Activated CD4-positive, alpha-beta T cell treated with anti-CD3 and anti-CD28 coated beads for 36 hours (primary cell): Measurements from ENCODE around the gene ADAMTS16. TPM values are rescaled to one million over a fixed set of nuclear protein-coding genes. Genes with fewer than 3 reads are reported as not detected.

Source experiments
- ATAC-seq: fragments of 200-7000 bp; cut with Tn5 transposase; one replicate; pipeline ENCODE4 v1.10.0; 2021; ENCODE audit warnings: mild to moderate bottlenecking, moderate library complexity
- CTCF ChIA-PET: fragments of 350-600 bp; sonication (Branson Sonifier 250); formaldehyde crosslinking; loops from one replicate; lab custom pipeline; 2021; ENCODE audit warnings: antibody characterized with exemption; lab: Charles Lee
- POLR2A ChIA-PET: fragments of 350-600 bp; sonication (Branson Sonifier 250); formaldehyde crosslinking; loops from one replicate; lab custom pipeline; 2021; ENCODE audit warnings: antibody characterized with exemption, inconsistent platforms; lab: Charles Lee
- DNase-seq: peaks from one replicate; pipeline ENCODE4 v3.0.0-alpha.2; 2020
- H3K27ac Mint-ChIP-seq: one replicate; pipeline ENCODE4 v1.8.0; 2021; ENCODE audit warnings: mixed read lengths
- H3K27me3 Mint-ChIP-seq: one replicate; pipeline ENCODE4 v1.8.0; 2021; ENCODE audit warnings: mixed read lengths
- H3K36me3 Mint-ChIP-seq: one replicate; pipeline ENCODE4 v1.8.0; 2021; ENCODE audit warnings: low read depth, mixed read lengths
- H3K4me1 Mint-ChIP-seq: one replicate; pipeline ENCODE4 v1.8.0; 2021; ENCODE audit warnings: mixed read lengths
- H3K4me3 Mint-ChIP-seq: one replicate; pipeline ENCODE4 v1.8.0; 2021; ENCODE audit warnings: mild to moderate bottlenecking, moderate library complexity, mixed read lengths
- H3K9me3 Mint-ChIP-seq: one replicate; pipeline ENCODE4 v1.8.0; 2021; ENCODE audit warnings: low read depth, mixed read lengths
- intact Hi-C, 2 experiments: fragments of 100-400 bp; cut with DNase I in 1 of 2; cut with micrococcal nuclease in 1 of 2; formaldehyde crosslinking; loops; one replicate each; pipeline versions ENCODE4 v1.14.2 to v1.15.1; 2022 to 2024; cut with DNase I, micrococcal nuclease
- total RNA-seq, 2 experiments: library from RNA; stranded (reverse); gene quantifications; one replicate each; pipeline ENCODE4 v1.2.3, GENCODE V29; 2021

The ADAMTS16 gene
- total RNA-seq: not detected

GRCh38 chr5:5139777-5140478, at the start of gene ADAMTS16:
ADAMTS16 (plus strand) TSS chr5:5140330; CDS start chr5:5140468, 138 bp downstream.
- ChIA-PET CTCF (interaction anchor here (0.7 to 1.3 kb wide), 2 partner anchors 57 to 279 kb away, joined by 3 read pairs; no protein-coding TSS in a partner anchor), POLR2A (no interaction called here)
- intact Hi-C loops: loop anchor here in 1 of 2 experiments (5.0 to 10.0 kb wide), 2 partner anchors 265 to 1437 kb away; no protein-coding TSS in a partner anchor
- H3K27ac Mint-ChIP-seq: no peak within 1 kb of the TSS
- DNase-seq: no peak
- H3K9me3 Mint-ChIP-seq: no peaks in the 10 kb centered on the region
- H3K4me3 Mint-ChIP-seq: no peak within 1 kb of the TSS
- ATAC-seq: no peak
- peaks cover 6% of the 10 kb centered on the region for H3K4me1 Mint-ChIP-seq
- peaks cover 22% of the 10 kb centered on the region for H3K27me3 Mint-ChIP-seq
- H3K36me3 Mint-ChIP-seq: no peaks in the 10 kb centered on the region

GRCh38 chr5:5092149-5092548, 48.0 kb upstream of the ADAMTS16 start:
- ChIA-PET CTCF (no interaction called here), POLR2A (no interaction called here)
- Mint-ChIP-seq H3K4me3 (no peak overlapping the region), H3K36me3 (no peaks in the 10 kb centered on the region), H3K9me3 (no peaks in the 10 kb centered on the region), H3K27me3 (peaks cover 3% of the 10 kb centered on the region), H3K4me1 (no peaks in the 10 kb centered on the region), H3K27ac (no peak overlapping the region)
- ATAC-seq (no peak), DNase-seq (no peak)
- intact Hi-C loops: no loop called here

- Mint-ChIP-seq H3K4me1 (no peaks in the 10 kb centered on the region), H3K27ac (no peak overlapping the region), H3K27me3 (peaks cover 3% of the 10 kb centered on the region), H3K36me3 (no peaks in the 10 kb centered on the region), H3K9me3 (no peaks in the 10 kb centered on the region), H3K4me3 (no peak overlapping the region)
- POLR2A ChIA-PET: no interaction called here
- ATAC-seq (no peak), DNase-seq (no peak)
- CTCF ChIA-PET: no interaction called here
- intact Hi-C loops: no loop called here
These were observed 39.5 kb upstream of the ADAMTS16 start for GRCh38 chr5:5100635-5101034.

- peaks cover 3% of the 10 kb centered on the region for H3K27me3 Mint-ChIP-seq
- H3K27ac Mint-ChIP-seq: no peak overlapping the region
- H3K4me1 Mint-ChIP-seq: no peaks in the 10 kb centered on the region
- DNase-seq: no peak
- no peaks in the 10 kb centered on the region for H3K9me3 Mint-ChIP-seq
- ChIA-PET POLR2A (no interaction called here), CTCF (no interaction called here)
- H3K4me3 Mint-ChIP-seq: no peak overlapping the region
- no peaks in the 10 kb centered on the region for H3K36me3 Mint-ChIP-seq
- intact Hi-C loops: no loop called here
- ATAC-seq: no peak
These were observed 38.5 kb upstream of the ADAMTS16 start for GRCh38 chr5:5101676-5102075.

GRCh38 chr5:5103245-5103644, 36.9 kb upstream of the ADAMTS16 start:
- no peak for DNase-seq
- Mint-ChIP-seq H3K4me1 (no peaks in the 10 kb centered on the region), H3K27me3 (peaks cover 3% of the 10 kb centered on the region), H3K4me3 (no peak overlapping the region), H3K27ac (no peak overlapping the region), H3K36me3 (no peaks in the 10 kb centered on the region), H3K9me3 (no peaks in the 10 kb centered on the region)
- ATAC-seq: no peak
- POLR2A ChIA-PET: no interaction called here
- CTCF ChIA-PET: interaction anchor here (0.6 kb wide), 1 partner anchor 67 kb away, joined by 4 read pairs; no protein-coding TSS in a partner anchor
- intact Hi-C loops: no loop called here

GRCh38 chr5:5104550-5104949, 35.6 kb upstream of the ADAMTS16 start:
- H3K4me3 Mint-ChIP-seq: no peak overlapping the region
- H3K27ac Mint-ChIP-seq: no peak overlapping the region
- DNase-seq (no peak), ATAC-seq (no peak)
- POLR2A ChIA-PET: no interaction called here
- peaks cover 3% of the 10 kb centered on the region for H3K27me3 Mint-ChIP-seq
- no peaks in the 10 kb centered on the region for H3K9me3 Mint-ChIP-seq
- intact Hi-C loops: no loop called here
- CTCF ChIA-PET: no interaction called here
- H3K36me3 Mint-ChIP-seq: no peaks in the 10 kb centered on the region
- no peaks in the 10 kb centered on the region for H3K4me1 Mint-ChIP-seq

- intact Hi-C loops: no loop called here
- no peak overlapping the region for H3K27ac Mint-ChIP-seq
- H3K27me3 Mint-ChIP-seq: peaks cover 3% of the 10 kb centered on the region
- ChIA-PET CTCF (no interaction called here), POLR2A (no interaction called here)
- H3K36me3 Mint-ChIP-seq: no peaks in the 10 kb centered on the region
- ATAC-seq: no peak
- no peak for DNase-seq
- no peak overlapping the region for H3K4me3 Mint-ChIP-seq
- no peaks in the 10 kb centered on the region for H3K4me1 Mint-ChIP-seq
- H3K9me3 Mint-ChIP-seq: no peaks in the 10 kb centered on the region
These were observed 34.6 kb upstream of the ADAMTS16 start for GRCh38 chr5:5105531-5105930.

GRCh38 chr5:5116956-5117355, 23.2 kb upstream of the ADAMTS16 start:
- CTCF ChIA-PET: no interaction called here
- H3K9me3 Mint-ChIP-seq: peaks cover 5% of the 10 kb centered on the region

GRCh38 chr5:5122776-5123175, 17.4 kb upstream of the ADAMTS16 start:
- POLR2A ChIA-PET: no interaction called here
- no peak overlapping the region for H3K27ac Mint-ChIP-seq
- DNase-seq (no peak), ATAC-seq (no peak)
- H3K9me3 Mint-ChIP-seq: peaks cover 5% of the 10 kb centered on the region
- H3K4me1 Mint-ChIP-seq: no peaks in the 10 kb centered on the region
- peaks cover 5% of the 10 kb centered on the region for H3K27me3 Mint-ChIP-seq
- H3K4me3 Mint-ChIP-seq: no peak overlapping the region
- CTCF ChIA-PET: no interaction called here
- no peaks in the 10 kb centered on the region for H3K36me3 Mint-ChIP-seq
- intact Hi-C loops: no loop called here

More at GRCh38 chr5:5116956-5117355, 23.2 kb upstream of the ADAMTS16 start:
- Mint-ChIP-seq H3K27ac (no peak overlapping the region), H3K4me1 (no peaks in the 10 kb centered on the region), H3K4me3 (no peak overlapping the region), H3K36me3 (no peaks in the 10 kb centered on the region), H3K27me3 (peaks cover 2% of the 10 kb centered on the region)
- POLR2A ChIA-PET: no interaction called here
- no peak for DNase-seq
- ATAC-seq: peak; percentile 86
- intact Hi-C loops: no loop called here

GRCh38 chr5:5124231-5124630, 15.9 kb upstream of the ADAMTS16 start:
- Mint-ChIP-seq H3K36me3 (no peaks in the 10 kb centered on the region), H3K27ac (no peak overlapping the region), H3K27me3 (peaks cover 5% of the 10 kb centered on the region), H3K4me1 (no peaks in the 10 kb centered on the region), H3K9me3 (no peaks in the 10 kb centered on the region), H3K4me3 (no peak overlapping the region)
- DNase-seq (no peak), ATAC-seq (no peak)
- ChIA-PET POLR2A (no interaction called here), CTCF (interaction anchor here (0.8 kb wide), 1 partner anchor 23 kb away, joined by 3 read pairs; no protein-coding TSS in a partner anchor)
- intact Hi-C loops: no loop called here

GRCh38 chr5:5126444-5126843, 13.7 kb upstream of the ADAMTS16 start:
- CTCF ChIA-PET: interaction anchor here (1.3 kb wide), 1 partner anchor 11 kb away, joined by 3 read pairs; no protein-coding TSS in a partner anchor
- intact Hi-C loops: no loop called here
- DNase-seq (no peak), ATAC-seq (no peak)
- Mint-ChIP-seq H3K27ac (no peak overlapping the region), H3K36me3 (no peaks in the 10 kb centered on the region), H3K4me3 (no peak overlapping the region), H3K27me3 (peaks cover 3% of the 10 kb centered on the region), H3K4me1 (no peaks in the 10 kb centered on the region), H3K9me3 (no peaks in the 10 kb centered on the region)
- POLR2A ChIA-PET: no interaction called here

- Mint-ChIP-seq H3K36me3 (no peaks in the 10 kb centered on the region), H3K4me1 (no peaks in the 10 kb centered on the region)
These were observed 11.4 kb upstream of the ADAMTS16 start for GRCh38 chr5:5128766-5129165.

More at GRCh38 chr5:5128766-5129165, 11.4 kb upstream of the ADAMTS16 start:
- Mint-ChIP-seq H3K4me3 (no peak overlapping the region), H3K27ac (no peak overlapping the region), H3K9me3 (no peaks in the 10 kb centered on the region), H3K27me3 (peaks cover 3% of the 10 kb centered on the region)
- DNase-seq (no peak), ATAC-seq (no peak)
- intact Hi-C loops: no loop called here
- ChIA-PET POLR2A (no interaction called here), CTCF (interaction anchor here (0.6 kb wide), 1 partner anchor 128 kb away, joined by 3 read pairs; no protein-coding TSS in a partner anchor)
